ENCODE data around the gene CCDC116.

GRCh38 chr22:21651521-21652009 is 19.0 kb downstream of the CCDC116 start:
- TF ChIP-seq CTCF (IDR thresholded peaks at IDR 0.05; ENCODE audit: poor library complexity, severe bottlenecking) = no peak
- no peak for TF ChIP-seq SMC3 (conservative IDR thresholded peaks at IDR 0.05; ENCODE audit: poor library complexity)
- no peak for TF ChIP-seq EP300 (conservative IDR thresholded peaks at IDR 0.05; ENCODE audit: poor library complexity, severe bottlenecking)
- no peak for TF ChIP-seq REST (IDR thresholded peaks at IDR 0.05; ENCODE audit: borderline replicate concordance)
- no peak for TF ChIP-seq RAD21 (conservative IDR thresholded peaks at IDR 0.05)
- no peak for TF ChIP-seq POLR2AphosphoS5 (IDR thresholded peaks at IDR 0.05)
